ENCODE measurements around the gene ZBTB46.

The ZBTB46 gene

DNA sequence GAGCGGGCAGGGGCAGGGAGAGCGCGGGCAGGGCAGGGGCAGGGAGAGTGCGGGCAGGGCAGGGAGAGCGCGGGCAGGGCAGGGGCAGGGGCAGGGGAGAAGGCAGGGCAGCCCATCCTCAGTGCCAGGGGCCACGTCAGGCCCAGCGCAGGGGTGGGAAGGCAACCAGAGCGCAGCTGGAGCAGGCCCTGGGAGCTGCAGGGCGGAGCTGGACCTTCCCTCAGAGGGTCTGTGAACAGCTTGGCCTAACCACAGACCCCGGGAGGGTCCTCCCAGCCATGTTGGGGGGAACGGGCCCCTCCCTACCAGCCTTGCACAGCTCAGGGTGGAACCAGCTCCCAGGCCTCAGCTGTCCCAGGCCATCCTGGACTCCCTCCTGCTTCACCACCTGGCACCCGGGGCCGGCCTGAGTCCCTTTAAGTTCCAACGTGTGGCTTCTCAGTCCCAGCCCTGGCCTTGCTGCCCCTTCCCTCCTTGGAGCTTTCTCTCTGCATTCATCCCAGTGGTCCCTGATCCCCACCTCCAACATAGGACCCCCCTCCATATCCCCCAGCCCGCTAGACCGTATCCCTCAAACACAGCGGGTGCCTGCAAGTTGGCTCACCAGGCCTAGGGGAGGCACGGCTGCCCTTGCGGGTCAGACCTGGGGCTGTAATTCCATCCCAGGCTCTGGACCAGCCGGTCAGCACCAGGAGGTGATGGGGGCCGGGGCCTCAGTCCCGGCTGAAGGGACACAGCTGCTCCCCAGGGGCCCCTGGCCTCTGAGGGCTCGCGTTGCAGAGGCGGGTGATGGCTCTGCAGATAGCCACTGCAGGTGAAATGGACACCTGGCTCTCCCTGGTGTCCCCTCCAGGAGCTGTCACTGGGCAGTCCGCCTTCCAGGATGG, 5.6 kb upstream of the ZBTB46 start:
- no peak for DNase-seq

DNA sequence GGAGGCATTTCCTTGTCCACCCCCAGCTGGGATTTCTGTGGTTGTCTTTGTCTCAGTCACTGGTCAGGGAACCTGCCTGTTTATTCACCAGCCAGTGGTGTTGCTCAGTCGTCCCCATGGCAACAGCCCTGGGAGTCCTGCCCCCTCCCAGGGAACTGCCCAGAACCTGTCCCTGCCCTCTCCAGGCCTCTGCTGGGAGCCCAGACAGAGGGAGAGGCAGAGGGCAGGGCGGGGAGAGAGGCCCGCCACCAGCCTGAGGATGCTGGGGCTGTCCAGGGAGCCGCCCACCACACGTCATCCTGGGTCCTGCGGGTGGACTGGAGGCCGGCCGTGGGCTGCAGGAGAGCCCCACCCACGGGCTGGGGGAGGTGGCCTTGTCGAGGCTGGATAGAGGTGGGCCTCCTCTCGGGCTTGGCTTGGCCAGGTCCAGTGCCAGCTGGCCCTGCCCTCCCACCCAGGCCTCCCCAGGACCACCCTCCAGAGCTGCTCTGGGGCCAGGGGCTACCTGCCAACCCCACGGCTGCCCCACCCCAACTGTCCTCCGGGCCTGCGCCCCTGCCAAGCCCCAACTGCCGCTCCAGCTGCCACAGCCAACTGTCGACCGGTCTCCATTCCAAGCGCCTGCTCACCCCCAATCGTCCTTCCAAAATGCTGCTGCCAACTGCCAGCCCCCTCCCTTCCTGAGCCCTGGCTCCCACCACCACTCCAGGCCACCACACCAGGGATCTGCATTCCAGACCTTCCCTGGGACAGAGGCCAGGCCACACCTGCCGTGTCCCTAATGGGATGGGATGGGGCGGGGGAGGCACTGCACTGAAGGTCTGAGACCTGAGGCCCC, 4.2 kb upstream of the ZBTB46 start:
- DNase-seq = peak; percentile 45 to 70

- DNase-seq = no peak
These were observed 3.4 kb upstream of the ZBTB46 start for GRCh38 chr20:63834491-63834880.

- no peak for DNase-seq
These were observed 2.9 kb upstream of the ZBTB46 start for GRCh38 chr20:63833776-63834490.

DNA sequence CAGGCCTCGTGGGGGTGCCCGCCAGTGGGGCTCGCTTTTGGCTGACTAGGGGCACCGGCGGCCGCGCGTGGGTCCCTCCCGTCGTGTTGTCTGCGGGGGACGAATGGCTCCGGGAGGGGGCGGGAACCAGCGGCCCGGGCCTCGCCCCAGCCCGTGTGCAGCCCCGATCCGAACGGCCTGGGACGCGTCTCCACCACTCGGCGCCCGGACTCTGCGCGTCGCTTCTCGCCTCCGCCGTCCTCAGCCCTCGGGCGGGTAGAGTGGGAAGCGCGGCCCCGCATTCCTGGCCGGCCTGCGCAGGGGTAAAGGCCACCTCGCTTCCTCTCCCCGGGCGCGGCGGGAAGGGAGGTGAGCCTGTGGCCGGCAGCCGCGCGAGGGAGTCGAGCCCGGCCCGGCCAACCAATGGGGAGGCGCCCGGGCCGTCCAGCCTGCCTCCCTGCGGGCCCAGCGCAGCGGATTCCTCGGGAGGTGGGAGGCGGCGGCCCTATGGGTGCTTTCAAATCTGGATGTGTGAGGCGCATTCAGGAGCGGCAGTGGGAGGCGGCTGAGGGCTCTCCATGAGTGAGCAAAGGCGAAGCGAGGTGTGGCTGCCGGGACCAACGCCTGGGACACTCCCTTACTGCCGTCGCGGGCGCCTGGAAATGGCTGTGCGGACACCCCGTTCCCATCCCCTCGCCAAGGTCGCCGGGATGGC, 1.1 kb upstream of the ZBTB46 start:
- DNase-seq = no peak

GRCh38 chr20:63831646-63831992, 555 bp upstream of the ZBTB46 start:
- no peak for DNase-seq

DNA sequence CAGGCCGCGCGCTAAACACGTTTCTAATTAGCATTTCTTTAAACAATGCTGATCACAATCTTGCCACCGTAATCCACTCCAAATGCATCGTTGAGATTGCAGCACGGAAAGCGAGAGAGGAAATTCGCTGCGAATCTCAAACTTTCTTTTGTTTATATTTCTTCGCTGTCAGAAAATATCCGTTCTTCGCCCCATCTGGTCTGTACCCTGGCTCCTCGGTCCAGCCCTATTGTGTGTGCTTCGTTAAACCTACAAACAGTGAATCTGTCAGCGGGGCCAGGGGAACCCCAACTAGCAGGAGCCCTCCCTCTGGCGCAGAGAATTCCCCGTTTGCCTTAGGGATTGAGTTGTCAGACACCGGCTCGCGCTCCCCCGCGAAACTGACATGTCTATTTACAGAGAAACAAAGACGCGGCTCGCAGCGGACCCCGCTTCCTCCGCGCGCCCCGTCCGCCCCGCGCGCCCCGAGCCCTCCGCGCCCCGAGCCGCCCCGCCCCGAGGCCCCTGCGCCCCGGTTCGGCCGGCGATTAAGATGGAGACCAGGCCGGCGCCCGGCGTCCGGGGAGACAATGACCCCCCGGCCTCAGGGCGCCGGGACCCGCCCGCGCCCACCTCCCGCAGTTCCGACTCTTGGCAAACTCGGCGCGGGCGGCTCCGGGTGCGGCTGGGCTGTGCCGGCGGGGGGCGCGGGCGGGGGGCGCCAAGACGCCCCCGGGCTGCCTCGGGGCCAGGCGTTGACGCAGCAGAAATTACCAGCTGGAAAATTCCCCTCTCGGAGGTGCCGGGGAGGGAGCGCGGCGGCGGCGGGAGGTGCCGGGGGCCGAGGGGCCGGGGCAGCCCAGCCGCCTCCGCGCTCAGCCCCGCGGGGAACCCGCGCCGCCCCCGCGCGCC, 874 bp downstream of the ZBTB46 start:
- no peak for DNase-seq

- no peak for DNase-seq
These were observed 1.5 kb downstream of the ZBTB46 start for GRCh38 chr20:63829603-63829944.

DNA sequence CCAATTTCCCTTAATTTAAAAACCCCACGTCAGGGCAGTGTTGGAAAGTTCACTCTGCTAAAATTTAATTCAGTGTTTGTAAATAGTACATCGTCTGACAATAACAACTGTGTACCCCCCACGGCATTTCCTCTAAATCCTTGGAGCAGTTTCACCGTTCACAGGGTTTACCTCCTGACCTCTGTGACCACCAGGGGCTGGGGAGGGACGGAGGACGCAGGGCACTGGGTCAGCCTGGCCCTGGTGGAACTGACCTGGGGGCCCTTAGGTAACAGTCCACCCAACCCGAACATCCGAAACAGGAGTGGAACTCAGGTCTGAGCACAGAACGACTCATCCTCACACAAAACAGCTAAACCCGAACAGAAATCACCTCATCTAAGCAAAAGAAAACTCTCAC, 2.1 kb downstream of the ZBTB46 start:
- DNase-seq = no peak

- DNase-seq = no peak
These were observed 2.5 kb downstream of the ZBTB46 start for GRCh38 chr20:63828545-63828944.

DNA sequence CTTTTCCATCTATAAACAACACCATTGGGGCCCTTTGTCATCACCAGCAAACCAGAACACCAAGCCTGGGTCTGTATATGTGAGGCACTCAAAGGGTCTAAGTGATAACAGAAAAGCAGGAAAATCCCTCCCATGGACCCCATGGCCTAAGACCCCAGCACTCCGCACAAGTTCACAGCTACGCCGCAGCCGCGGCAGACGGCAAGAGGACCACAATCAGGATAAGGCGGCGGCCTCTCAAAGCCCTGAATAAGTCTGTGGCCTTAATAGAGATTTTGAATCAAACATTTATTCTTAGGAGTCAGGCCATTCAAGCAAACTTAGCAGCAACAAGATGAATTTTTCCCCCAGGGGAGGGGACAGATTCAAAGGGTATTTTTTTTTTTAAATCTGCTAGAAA, 2.9 kb downstream of the ZBTB46 start:
- no peak for DNase-seq

GRCh38 chr20:63826753-63827152, 4.3 kb downstream of the ZBTB46 start:
- no peak for DNase-seq

- no peak for DNase-seq
These were observed 5.5 kb downstream of the ZBTB46 start for GRCh38 chr20:63825331-63826118.

- no peak for DNase-seq
These were observed 7.3 kb downstream of the ZBTB46 start for GRCh38 chr20:63823691-63824311.

DNA sequence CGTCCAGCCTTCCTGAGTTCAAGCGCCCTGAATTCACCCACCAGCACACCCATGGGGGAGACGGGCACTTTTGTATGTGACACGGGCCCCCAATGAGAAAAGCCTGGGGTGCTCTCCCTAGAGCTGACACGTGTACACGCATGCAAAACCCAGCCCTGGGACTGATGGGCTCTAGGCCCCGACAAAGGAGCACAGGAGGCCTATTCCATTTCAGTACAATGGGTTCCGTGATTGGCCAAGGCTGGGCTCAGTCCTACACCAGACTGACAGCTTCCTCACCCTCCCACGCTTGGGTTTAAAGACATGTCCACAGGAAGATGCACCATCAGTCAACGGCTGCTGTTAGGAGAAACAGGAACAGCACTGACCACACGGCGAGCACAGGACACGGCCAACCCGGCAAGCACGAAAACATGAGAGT, 8.8 kb downstream of the ZBTB46 start:
- no peak for DNase-seq

DNA sequence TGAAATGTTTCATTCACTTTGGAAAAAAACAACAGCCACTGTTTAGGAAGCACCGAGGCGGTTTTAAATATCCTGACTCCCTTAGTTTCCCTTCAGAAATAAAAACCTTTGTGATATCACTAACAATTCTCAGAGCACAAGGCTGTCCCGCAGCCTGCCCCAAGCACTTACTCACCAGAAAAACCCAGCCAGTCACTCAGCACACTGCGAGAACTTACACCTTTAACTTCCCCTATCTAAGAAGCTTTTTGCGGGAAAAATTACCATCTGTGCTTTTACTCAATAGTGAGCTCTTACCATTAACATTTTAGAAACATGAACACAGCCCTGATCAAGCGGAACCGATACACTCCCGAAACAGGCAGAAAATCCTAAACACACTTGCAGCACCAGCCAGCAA, 9.3 kb downstream of the ZBTB46 start:
- no peak for DNase-seq

- no peak for DNase-seq
These were observed 11.7 kb downstream of the ZBTB46 start for GRCh38 chr20:63819224-63819921.

DNA sequence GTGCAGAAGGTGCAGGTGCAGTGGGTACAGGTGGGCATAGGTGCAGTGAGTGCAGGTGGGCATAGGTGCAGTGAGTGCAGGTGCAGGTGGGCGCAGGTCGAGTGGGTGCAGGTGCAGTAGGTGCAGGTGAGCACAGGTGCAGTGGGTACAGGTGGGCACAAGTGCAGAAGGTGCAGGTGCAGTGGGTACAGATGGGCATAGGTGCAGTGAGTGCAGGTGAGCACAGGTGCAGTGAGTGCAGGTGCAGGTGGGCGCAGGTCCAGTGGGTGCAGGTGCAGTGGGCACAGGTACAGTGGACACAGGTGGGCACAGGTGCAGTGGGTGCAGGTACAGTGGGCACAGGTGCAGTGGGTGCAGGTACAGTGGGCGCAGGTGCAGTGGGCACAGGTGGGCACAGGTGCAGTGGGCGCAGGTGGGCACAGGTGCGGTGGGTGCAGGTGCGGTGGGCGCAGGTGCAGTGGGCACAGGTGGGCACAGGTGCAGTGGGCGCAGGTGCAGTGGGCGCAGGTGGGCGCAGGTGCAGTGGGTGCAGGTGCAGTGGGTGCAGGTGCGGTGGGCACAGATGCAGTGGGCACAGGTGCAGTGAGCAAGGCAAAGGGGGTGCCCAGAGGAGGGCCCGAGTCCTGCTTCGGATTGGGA, 15.3 kb downstream of the ZBTB46 start:
- DNase-seq = no peak

DNA sequence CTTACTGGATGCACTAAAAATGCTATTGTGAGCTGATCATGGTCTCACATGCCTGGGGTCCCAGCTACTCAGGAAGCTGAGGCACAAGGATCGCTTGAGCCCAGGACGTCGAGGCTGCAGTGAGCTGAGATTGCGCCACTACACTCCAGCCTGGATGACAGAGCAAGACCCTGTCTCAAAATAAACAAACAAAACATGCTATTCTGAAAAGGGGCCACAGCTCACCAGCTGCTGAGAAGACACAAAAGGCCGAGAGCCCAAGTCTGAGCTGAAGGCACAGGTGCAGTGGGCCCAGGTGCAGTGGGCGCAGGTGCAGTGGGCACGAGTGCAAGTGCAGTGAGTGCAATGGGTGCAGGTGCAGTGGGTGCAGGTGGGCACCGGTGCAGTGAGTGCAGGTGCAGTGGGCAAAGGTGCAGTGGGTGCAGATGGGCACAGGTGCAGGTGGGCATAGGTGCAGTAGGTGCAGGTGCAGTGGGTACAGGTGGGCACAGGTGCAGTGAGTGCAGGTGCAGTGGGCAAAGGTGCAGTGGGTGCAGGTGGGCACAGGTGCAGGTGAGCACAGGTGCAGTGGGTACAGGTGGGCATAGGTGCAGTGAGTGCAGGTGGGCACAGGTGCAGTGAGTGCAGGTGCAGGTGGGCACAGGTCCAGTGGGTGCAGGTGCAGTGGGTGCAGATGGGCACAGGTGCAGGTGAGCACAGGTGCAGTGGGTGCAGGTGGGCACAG, 16.0 kb downstream of the ZBTB46 start:
- DNase-seq = no peak

Measured in SW 1271 (cell line).